SK-N-SH (cell line): Measurements from ENCODE around the gene PPM1A. TPM values are rescaled to one million over a fixed set of nuclear protein-coding genes. Genes with fewer than 3 reads are reported as not detected.

Experiments
- CTCF ChIA-PET: fragments of 300-600, 350-600 bp; formaldehyde crosslinking; extraction: SDS; loops from one replicate; lab custom pipeline; 2021; lab: Yijun Ruan, JAX
- POLR2A ChIA-PET: fragments of 350-600 bp; sonication (Branson Sonifier 250); formaldehyde crosslinking; extraction: SDS; loops from one replicate; lab custom pipeline; 2020; ENCODE audit warnings: antibody characterized with exemption, inconsistent platforms; lab: Yijun Ruan, JAX
- DNase-seq: peaks from one replicate; pipeline ENCODE4 v3.0.0; 2012
- H2AFZ ChIP-seq: fragments of 200-600 bp; sonication (generic); 2 replicates; pipeline ENCODE4 v1.8.1; 2016; ENCODE audit warnings: antibody characterized with exemption, mild to moderate bottlenecking, low read depth
- H3F3A ChIP-seq: fragments of 200-600 bp; sonication (generic); replicated peaks from 2 replicates; pipeline ENCODE3; 2016; ENCODE audit warnings: antibody characterized with exemption, mild to moderate bottlenecking; ENCODE audit not compliant: insufficient read depth
- H3K27ac ChIP-seq, 2 experiments: fragments of 200-500 bp in 1 of 2; fragments of 200-600 bp in 1 of 2; sonication (Bioruptor generic) in 1 of 2; sonication (generic), shearing (Covaris generic) in 1 of 2; 2 replicates each; pipeline versions ENCODE4 v1.5.1 to v1.6.1; 2014 to 2016; ENCODE audit warnings: low read depth in 2 of 2, inconsistent platforms in 1 of 2, low read length in 1 of 2, mild to moderate bottlenecking in 1 of 2, mixed read lengths in 1 of 2
- H3K27me3 ChIP-seq: fragments of 200-600 bp; sonication (generic), shearing (Covaris generic); 2 replicates; pipeline ENCODE4 v1.6.1; 2016; ENCODE audit warnings: mixed run types; ENCODE audit not compliant: insufficient read depth
- H3K36me3 ChIP-seq, 2 experiments: fragments of 200-500 bp in 1 of 2; fragments of 200-600 bp in 1 of 2; sonication (Bioruptor generic) in 1 of 2; sonication (generic) in 1 of 2; replicated peaks in 1 of 2; 2 replicates each; pipeline versions ENCODE3 to v1.5.1; 2014 to 2016; ENCODE audit warnings: low read length in 1 of 2, mild to moderate bottlenecking in 1 of 2; ENCODE audit not compliant: insufficient read depth in 2 of 2, control insufficient read depth in 1 of 2
- H3K4me1 ChIP-seq, 2 experiments: fragments of 200-500 bp in 1 of 2; fragments of 200-600 bp in 1 of 2; sonication (Bioruptor generic) in 1 of 2; sonication (generic), shearing (Covaris generic) in 1 of 2; 2 replicates each; pipeline versions ENCODE4 v1.5.1 to v1.6.1; 2014 to 2016; ENCODE audit warnings: low read depth in 1 of 2, low read length in 1 of 2, mixed run types in 1 of 2; ENCODE audit not compliant: insufficient read depth in 2 of 2, control insufficient read depth in 1 of 2
- H3K4me2 ChIP-seq: fragments of 200-600 bp; sonication (generic), shearing (Covaris generic); 2 replicates; pipeline ENCODE4 v1.6.1; 2017; ENCODE audit warnings: mixed run types
- H3K4me3 ChIP-seq, 2 experiments: fragments of 200-500 bp in 1 of 2; fragments of 200-600 bp in 1 of 2; sonication (Bioruptor generic) in 1 of 2; sonication (generic), shearing (Covaris generic) in 1 of 2; 2 replicates each; pipeline versions ENCODE4 v1.5.1 to v1.8.1; 2014 to 2016; ENCODE audit warnings: low read depth in 2 of 2, inconsistent platforms in 1 of 2, low read length in 1 of 2, mild to moderate bottlenecking in 1 of 2, mixed read lengths in 1 of 2, moderate library complexity in 1 of 2
- H3K79me2 ChIP-seq: fragments of 200-600 bp; sonication (generic); 2 replicates; pipeline ENCODE4 v1.8.1; 2017; ENCODE audit warnings: mild to moderate bottlenecking; ENCODE audit not compliant: insufficient read depth
- H3K9ac ChIP-seq: fragments of 200-600 bp; sonication (generic); 2 replicates; pipeline ENCODE4 v1.6.1; 2017; ENCODE audit warnings: mixed run types
- H3K9me2 ChIP-seq: fragments of 200-600 bp; sonication (generic); 2 replicates; pipeline ENCODE4 v1.6.1; 2017; ENCODE audit warnings: mixed run types
- H3K9me3 ChIP-seq: fragments of 200-600 bp; sonication (generic); 2 replicates; pipeline ENCODE4 v1.6.1; 2017; ENCODE audit warnings: mixed run types, mild to moderate bottlenecking, moderate library complexity
- H4K20me1 ChIP-seq: fragments of 200-600 bp; sonication (generic); 2 replicates; pipeline ENCODE4 v1.6.1; 2017; ENCODE audit warnings: mild to moderate bottlenecking, mixed run types; ENCODE audit not compliant: insufficient read depth
- CTCF ChIP-seq: fragments of 200-600 bp; sonication (generic); IDR thresholded peaks from 2 replicates; pipeline ENCODE4 v1.6.1; 2017; ENCODE audit warnings: antibody characterized with exemption, mild to moderate bottlenecking, moderate library complexity
- ELF1 ChIP-seq: IDR thresholded peaks from 2 replicates; pipeline ENCODE4 v1.4.0; 2012
- EP300 ChIP-seq, 2 experiments: IDR thresholded peaks; 2 replicates each; pipeline versions ENCODE4 v1.4.0 to v1.6.1; 2012; ENCODE audit warnings: borderline replicate concordance in 1 of 2, low read depth in 1 of 2, low read length in 1 of 2
- FOXJ3 ChIP-seq: sonication (generic); formaldehyde crosslinking; IDR thresholded peaks from 2 replicates; pipeline ENCODE4 v1.5.1; 2020; ENCODE audit warnings: mild to moderate bottlenecking, missing genetic modification reagents
- FOXM1 ChIP-seq: IDR thresholded peaks from 2 replicates; pipeline ENCODE4 v1.4.0; 2012; ENCODE audit warnings: low read depth, mild to moderate bottlenecking
- GATA2 ChIP-seq: sonication (generic); formaldehyde crosslinking; IDR thresholded peaks from 2 replicates; pipeline ENCODE4 v1.5.0; 2020; ENCODE audit warnings: mild to moderate bottlenecking, missing genetic modification reagents
- JUND ChIP-seq: IDR thresholded peaks from 2 replicates; pipeline ENCODE4 v1.4.0; 2012
- MAX ChIP-seq: IDR thresholded peaks from 2 replicates; pipeline ENCODE4 v1.4.0; 2012; ENCODE audit warnings: low read depth
- NRF1 ChIP-seq: IDR thresholded peaks from 2 replicates; pipeline ENCODE4 v1.6.1; 2012; ENCODE audit warnings: low read depth, mild to moderate bottlenecking, low read length
- POLR2AphosphoS5 ChIP-seq: IDR thresholded peaks from 2 replicates; pipeline ENCODE4 v1.6.1; 2012; ENCODE audit warnings: low read depth, low read length
- RAD21 ChIP-seq: IDR thresholded peaks from 2 replicates; pipeline ENCODE4 v1.6.1; 2012; ENCODE audit warnings: mild to moderate bottlenecking, low read length
- RCOR1 ChIP-seq: fragments of 150-350 bp; IDR thresholded peaks from 2 replicates; pipeline ENCODE4 v1.6.1; 2017; ENCODE audit warnings: antibody characterized with exemption, low read length
- RFX5 ChIP-seq: IDR thresholded peaks from 2 replicates; pipeline ENCODE4 v1.6.1; 2012; ENCODE audit warnings: mild to moderate bottlenecking, improper control_type of control experiment, low read length
- RXRA ChIP-seq: IDR thresholded peaks from 2 replicates; pipeline ENCODE4 v1.4.0; 2012; ENCODE audit warnings: low read depth, mild to moderate bottlenecking, borderline replicate concordance
- SIN3A ChIP-seq: IDR thresholded peaks from 2 replicates; pipeline ENCODE4 v1.6.1; 2012; ENCODE audit warnings: low read depth, mild to moderate bottlenecking, low read length, moderate library complexity, borderline replicate concordance
- SMC3 ChIP-seq: IDR thresholded peaks from 2 replicates; pipeline ENCODE4 v1.6.1; 2012; ENCODE audit warnings: low read depth, low read length, improper control_type of control experiment
- TAF1 ChIP-seq: IDR thresholded peaks from 2 replicates; pipeline ENCODE4 v1.6.1; 2012; ENCODE audit warnings: low read depth, mild to moderate bottlenecking, low read length, moderate library complexity, borderline replicate concordance
- YY1 ChIP-seq: IDR thresholded peaks from 2 replicates; pipeline ENCODE4 v1.4.0; 2012; ENCODE audit warnings: low read depth, mild to moderate bottlenecking
- WGBS: methylation state at CpG from one replicate; pipeline ENCODE4 v1.1.6; 2017; ENCODE audit warnings: low lambda C conversion rate; 5-methylcytosine and 5-hydroxymethylcytosine counted together
- polyA plus RNA-seq, 3 experiments: library from polyadenylated mRNA; depleted of rRNA; stranded (reverse); fragments of >200 nt; gene quantifications; 2 replicates each; pipeline ENCODE4 v1.2.3, GENCODE V29; 2012
- TF ChIP-seq, protein P1 (sequence below): fragments of 150-350 bp; IDR thresholded peaks from 2 replicates; pipeline ENCODE4 v1.6.1; 2017; ENCODE audit warnings: antibody characterized with exemption, low read length, low read depth, borderline replicate concordance

The PPM1A gene
- polyA plus RNA-seq, 1 of the 3 experiments (the other 2 are of a cell fraction) = 12.3 TPM

GRCh38 chr14:60301685-60302084 is 52.7 kb downstream of the PPM1A start:
- H3F3A ChIP-seq = no peaks in the 10 kb centered on the region
- H3K9ac ChIP-seq = no peak overlapping the region
- DNase-seq = no peak
- 89% methylated on average over 5 of the region's 5 CpGs for WGBS
- POLR2A ChIA-PET = no interaction called here
- no peaks in the 10 kb centered on the region for H3K79me2 ChIP-seq
- H3K9me3 ChIP-seq = no peaks in the 10 kb centered on the region
- no peaks in the 10 kb centered on the region for H3K9me2 ChIP-seq
- no peak overlapping the region for H3K4me3 ChIP-seq
- peaks cover 10 to 16% of the 10 kb centered on the region in 2 experiments for H3K36me3 ChIP-seq
- no peak overlapping the region for H2AFZ ChIP-seq
- H3K27me3 ChIP-seq = no peaks in the 10 kb centered on the region
- H3K4me2 ChIP-seq = no peak overlapping the region
- no peak overlapping the region for H3K27ac ChIP-seq
- peaks cover 0 to 19% of the 10 kb centered on the region in 2 experiments; a peak in 2 of 4 replicates for H3K4me1 ChIP-seq
- CTCF ChIA-PET = interaction anchor here (0.6 to 2.4 kb wide), 4 partner anchors 11 to 40 kb away, joined by 3 to 10 read pairs (median 4); no protein-coding TSS in a partner anchor
- TF ChIP-seq MAX = no peak
- no peak for TF ChIP-seq POLR2AphosphoS5
- no peak for TF ChIP-seq GATA2 (CRISPR knock-in tag)
- TF ChIP-seq RAD21 = no peak
- no peak for TF ChIP-seq NRF1
- no peak for TF ChIP-seq RFX5
- no peak for TF ChIP-seq RCOR1
- no peak for TF ChIP-seq YY1
- TF ChIP-seq EP300 (IDR thresholded peaks at IDR 0.05; ENCODE audit: borderline replicate concordance in 1 of 2, low read depth in 1 of 2, low read length in 1 of 2) = no peak
- no peak for TF ChIP-seq FOXM1
- TF ChIP-seq FOXJ3 (CRISPR knock-in tag) = no peak
- TF ChIP-seq, protein P1, sequence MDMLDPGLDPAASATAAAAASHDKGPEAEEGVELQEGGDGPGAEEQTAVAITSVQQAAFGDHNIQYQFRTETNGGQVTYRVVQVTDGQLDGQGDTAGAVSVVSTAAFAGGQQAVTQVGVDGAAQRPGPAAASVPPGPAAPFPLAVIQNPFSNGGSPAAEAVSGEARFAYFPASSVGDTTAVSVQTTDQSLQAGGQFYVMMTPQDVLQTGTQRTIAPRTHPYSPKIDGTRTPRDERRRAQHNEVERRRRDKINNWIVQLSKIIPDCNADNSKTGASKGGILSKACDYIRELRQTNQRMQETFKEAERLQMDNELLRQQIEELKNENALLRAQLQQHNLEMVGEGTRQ = no peak
- no peak for TF ChIP-seq CTCF
- no peak for TF ChIP-seq SMC3
- no peak for TF ChIP-seq SIN3A
- no peak for TF ChIP-seq TAF1
- TF ChIP-seq RXRA = no peak
- no peak for TF ChIP-seq JUND
- no peak for TF ChIP-seq ELF1
- H4K20me1 ChIP-seq = no peaks in the 10 kb centered on the region
